H1 (cell line): ENCODE results near the gene PLA2G1B. TPM values are rescaled to one million over a fixed set of nuclear protein-coding genes. Genes with fewer than 3 reads are reported as not detected.

Experiments
- CTCF ChIA-PET: fragments of 300-600 bp; sonication (Branson Sonifier 250); formaldehyde crosslinking; loops from one replicate; lab custom pipeline; 2021; ENCODE audit not compliant: partially characterized antibody; lab: Charles Lee
- POLR2A ChIA-PET: fragments of 300-600 bp; sonication (Branson Sonifier 250); formaldehyde crosslinking; loops from one replicate; lab custom pipeline; 2021; ENCODE audit warnings: inconsistent platforms; ENCODE audit not compliant: partially characterized antibody; lab: Charles Lee
- DNase-seq, 2 experiments: peaks; one replicate each; pipeline versions ENCODE4 v3.0.0 to v3.0.0-alpha.2; 2010 to 2022; ENCODE audit warnings: low spot score in 2 of 2, low read depth in 1 of 2, mixed read lengths in 1 of 2
- FAIRE-seq: peaks from 2 replicates; lab custom pipeline; 2011; peaks lifted over from hg19 to GRCh38; lab: Jason Lieb, UNC
- H2AFZ ChIP-seq: 2 replicates; pipeline ENCODE4 v1.8.1; 2012; ENCODE audit warnings: low read length, inconsistent platforms
- H2AK5ac ChIP-seq: 2 replicates; pipeline ENCODE4 v1.6.1; 2013; ENCODE audit warnings: low read depth, low read length
- H2BK120ac ChIP-seq: replicated peaks from 2 replicates; pipeline ENCODE3; 2013; ENCODE audit warnings: low read depth, low read length, inconsistent platforms
- H2BK12ac ChIP-seq: 2 replicates; pipeline ENCODE4 v1.6.1; 2013; ENCODE audit warnings: low read depth, low read length
- H2BK15ac ChIP-seq: 2 replicates; pipeline ENCODE4 v1.6.1; 2013; ENCODE audit warnings: low read length
- H2BK20ac ChIP-seq: 2 replicates; pipeline ENCODE4 v1.6.1; 2013; ENCODE audit warnings: low read length
- H2BK5ac ChIP-seq: 2 replicates; pipeline ENCODE4 v1.6.1; 2013; ENCODE audit warnings: low read depth, low read length
- H3K14ac ChIP-seq: 2 replicates; pipeline ENCODE4 v1.6.1; 2013; ENCODE audit warnings: inconsistent platforms; ENCODE audit not compliant: insufficient read length
- H3K18ac ChIP-seq: 2 replicates; pipeline ENCODE4 v1.6.1; 2013; ENCODE audit warnings: low read length; ENCODE audit errors: extremely low read depth
- H3K23ac ChIP-seq: 2 replicates; pipeline ENCODE4 v1.6.1; 2013; ENCODE audit warnings: inconsistent platforms; ENCODE audit not compliant: insufficient read length
- H3K23me2 ChIP-seq: 2 replicates; pipeline ENCODE4 v1.6.1; 2013; ENCODE audit warnings: low read depth, low read length
- H3K27ac ChIP-seq: 2 replicates; pipeline ENCODE4 v1.6.1; 2011; ENCODE audit warnings: low read depth, low read length, inconsistent platforms
- H3K27me3 ChIP-seq, 4 experiments: replicated peaks in 1 of 4; 1 replicate in 1 of 4; 2 replicates in 3 of 4; pipeline versions ENCODE4 v1.6.1 to v1.8.1; 2011 to 2013; ENCODE audit warnings: low read length in 3 of 4, mild to moderate bottlenecking in 3 of 4, inconsistent platforms in 2 of 4, mixed read lengths in 2 of 4, moderate library complexity in 1 of 4; ENCODE audit not compliant: control insufficient read depth in 3 of 4, insufficient read depth in 3 of 4; ENCODE audit errors: extremely low read depth in 1 of 4
- H3K36me3 ChIP-seq, 4 experiments: 2 replicates each; pipeline versions ENCODE4 v1.6.1 to v1.8.1; 2011 to 2013; ENCODE audit warnings: mild to moderate bottlenecking in 4 of 4, low read length in 3 of 4, moderate library complexity in 2 of 4, control low read depth in 1 of 4, inconsistent platforms in 1 of 4; ENCODE audit not compliant: insufficient read depth in 4 of 4, control insufficient read depth in 2 of 4
- H3K4ac ChIP-seq: replicated peaks from 2 replicates; pipeline ENCODE3; 2013; ENCODE audit warnings: low read length, low read depth, mixed read lengths, inconsistent platforms; ENCODE audit not compliant: insufficient read length
- H3K4me1 ChIP-seq, 4 experiments: replicated peaks in 1 of 4; 1 replicate in 1 of 4; 2 replicates in 3 of 4; pipeline versions ENCODE4 v1.6.1 to v1.8.1; 2011 to 2013; ENCODE audit warnings: low read length in 3 of 4, inconsistent platforms in 2 of 4, mixed read lengths in 1 of 4; ENCODE audit not compliant: insufficient read depth in 4 of 4, control insufficient read depth in 3 of 4
- H3K4me2 ChIP-seq, 2 experiments: 2 replicates each; pipeline versions ENCODE4 v1.6.1 to v1.8.1; 2011 to 2013; ENCODE audit warnings: low read depth in 2 of 2, low read length in 2 of 2, control low read depth in 1 of 2, inconsistent platforms in 1 of 2, mild to moderate bottlenecking in 1 of 2; ENCODE audit not compliant: insufficient read depth in 1 of 2
- H3K4me3 ChIP-seq, 4 experiments: fragments of 200-600, 300-600 bp in 1 of 4; sonication (generic), shearing (Covaris generic), sonication (Bioruptor Twin) in 1 of 4; 2 replicates each; pipeline versions ENCODE4 v1.5.1 to v1.8.1; 2011 to 2016; ENCODE audit warnings: low read length in 4 of 4, low read depth in 3 of 4, control low read depth in 2 of 4, inconsistent platforms in 2 of 4, mild to moderate bottlenecking in 2 of 4, mixed read lengths in 1 of 4, moderate library complexity in 1 of 4; ENCODE audit not compliant: insufficient read depth in 2 of 4; ENCODE audit errors: extremely low read depth in 1 of 4
- H3K56ac ChIP-seq: replicated peaks from 2 replicates; pipeline ENCODE3; 2013; ENCODE audit warnings: low read depth, mild to moderate bottlenecking, mixed read lengths, low read length, inconsistent platforms; ENCODE audit not compliant: insufficient read length
- H3K79me1 ChIP-seq: 2 replicates; pipeline ENCODE4 v1.6.1; 2013; ENCODE audit warnings: low read depth, low read length, control low read depth
- H3K79me2 ChIP-seq, 2 experiments: 2 replicates each; pipeline versions ENCODE4 v1.6.1 to v1.8.1; 2012 to 2013; ENCODE audit warnings: low read length in 2 of 2, mild to moderate bottlenecking in 2 of 2, inconsistent platforms in 1 of 2; ENCODE audit not compliant: insufficient read depth in 2 of 2, control insufficient read depth in 1 of 2
- H3K9ac ChIP-seq, 4 experiments: replicated peaks in 1 of 4; 1 replicate in 1 of 4; 2 replicates in 3 of 4; pipeline versions ENCODE4 v1.6.1 to v1.8.1; 2011 to 2013; ENCODE audit warnings: low read depth in 3 of 4, low read length in 3 of 4, control low read depth in 2 of 4, mild to moderate bottlenecking in 2 of 4, moderate library complexity in 2 of 4, inconsistent platforms in 1 of 4; ENCODE audit errors: extremely low read depth in 1 of 4
- H3K9me3 ChIP-seq, 2 experiments: 2 replicates each; pipeline versions ENCODE4 v1.6.1 to v1.8.1; 2012 to 2013; ENCODE audit warnings: mild to moderate bottlenecking in 2 of 2, moderate library complexity in 2 of 2, control low read depth in 1 of 2, inconsistent platforms in 1 of 2, low read depth in 1 of 2, low read length in 1 of 2, mixed read lengths in 1 of 2; ENCODE audit not compliant: insufficient read depth in 2 of 2
- H4K20me1 ChIP-seq, 2 experiments: replicated peaks in 1 of 2; 2 replicates each; pipeline versions ENCODE3 to v1.8.1; 2011 to 2013; ENCODE audit warnings: inconsistent platforms in 2 of 2, low read length in 2 of 2, mild to moderate bottlenecking in 1 of 2; ENCODE audit not compliant: insufficient read depth in 2 of 2, control insufficient read depth in 1 of 2
- H4K5ac ChIP-seq: 2 replicates; pipeline ENCODE4 v1.6.1; 2013; ENCODE audit warnings: low read length, low read depth, mixed read lengths, inconsistent platforms; ENCODE audit not compliant: insufficient read length
- H4K8ac ChIP-seq: 2 replicates; pipeline ENCODE4 v1.8.0; 2013; ENCODE audit warnings: mild to moderate bottlenecking, moderate library complexity, low read length, inconsistent platforms; ENCODE audit not compliant: insufficient read depth; ENCODE audit errors: extremely low read depth
- H4K91ac ChIP-seq: replicated peaks from 2 replicates; pipeline ENCODE3; 2013; ENCODE audit warnings: low read length, mixed read lengths, inconsistent platforms; ENCODE audit not compliant: insufficient read length
- CEBPB ChIP-seq: IDR thresholded peaks from 2 replicates; pipeline ENCODE4 v1.6.1; 2012; ENCODE audit warnings: low read depth, low read length
- CHD2 ChIP-seq: IDR thresholded peaks from 2 replicates; pipeline ENCODE4 v1.6.1; 2012; ENCODE audit warnings: low read length, improper control_type of control experiment
- CREB1 ChIP-seq: IDR thresholded peaks from 2 replicates; pipeline ENCODE4 v1.6.1; 2012; ENCODE audit warnings: inconsistent platforms
- EP300 ChIP-seq, 2 experiments: IDR thresholded peaks; 1 replicate in 1 of 2; 2 replicates in 1 of 2; pipeline ENCODE4 v1.6.1; 2011 to 2012; ENCODE audit warnings: low read depth in 2 of 2, low read length in 2 of 2, mild to moderate bottlenecking in 2 of 2, borderline replicate concordance in 1 of 2, inconsistent platforms in 1 of 2, moderate library complexity in 1 of 2
- FOSL1 ChIP-seq: IDR thresholded peaks from 2 replicates; pipeline ENCODE4 v1.6.1; 2011; ENCODE audit warnings: mild to moderate bottlenecking, low read depth, low read length, moderate library complexity; ENCODE audit not compliant: insufficient read depth
- KDM1A ChIP-seq: fragments of 200-600, 300-600 bp; sonication (generic); IDR thresholded peaks from 2 replicates; pipeline ENCODE4 v1.7.1; 2016; ENCODE audit warnings: mild to moderate bottlenecking, low read length, borderline replicate concordance
- MAFK ChIP-seq: IDR thresholded peaks from 2 replicates; pipeline ENCODE4 v1.6.1; 2012; ENCODE audit warnings: low read depth, mild to moderate bottlenecking, improper control_type of control experiment, low read length
- NRF1 ChIP-seq: IDR thresholded peaks from 2 replicates; pipeline ENCODE4 v1.6.1; 2011; ENCODE audit warnings: mild to moderate bottlenecking, low read depth, low read length, improper control_type of control experiment
- PHF8 ChIP-seq: fragments of 200-600 bp; sonication (generic); conservative IDR thresholded peaks from 2 replicates; pipeline ENCODE4 v1.7.1; 2012; ENCODE audit warnings: low read depth, mild to moderate bottlenecking, inconsistent platforms, low read length, moderate library complexity
- POLR2A ChIP-seq, 2 experiments: IDR thresholded peaks; 1 replicate in 1 of 2; 2 replicates in 1 of 2; pipeline ENCODE4 v1.6.1; 2011; ENCODE audit warnings: low read depth in 2 of 2, low read length in 2 of 2, mild to moderate bottlenecking in 2 of 2; ENCODE audit errors: control extremely low read depth in 1 of 2
- RBBP5 ChIP-seq: IDR thresholded peaks from 2 replicates; pipeline ENCODE4 v1.7.1; 2012; ENCODE audit warnings: low read depth, mild to moderate bottlenecking, inconsistent platforms, low read length, moderate library complexity, borderline replicate concordance
- TAF7 ChIP-seq: optimal IDR thresholded peaks from 2 replicates; pipeline ENCODE3; 2011; ENCODE audit warnings: low read depth, mild to moderate bottlenecking, inconsistent platforms, low read length, moderate library complexity, borderline replicate concordance
- WGBS, 2 experiments: shearing (Covaris generic) in 1 of 2; methylation state at CpG; one replicate each; pipeline versions ENCODE4 v1.1.6 to v1.1.7; 2013 to 2015; ENCODE audit warnings: low lambda C conversion rate in 2 of 2, mixed read lengths in 2 of 2, inconsistent platforms in 1 of 2, low coverage in 1 of 2, missing lambda C conversion rate in 1 of 2; ENCODE audit not compliant: insufficient replicate concordance in 2 of 2, insufficient coverage in 1 of 2, insufficient read length in 1 of 2; ENCODE audit errors: extremely low coverage in 1 of 2, missing lambda C conversion rate in 1 of 2; 5-methylcytosine and 5-hydroxymethylcytosine counted together
- polyA plus RNA-seq, 7 experiments: library from polyadenylated mRNA; depleted of rRNA in 3 of 7; stranded (reverse) in 5 of 7; unstranded in 2 of 7; fragments of >200 nt in 5 of 7; fragments of 200-250 nt in 2 of 7; gene quantifications; 1 replicate in 5 of 7; 2 replicates in 1 of 7; 4 replicates in 1 of 7; pipeline versions ENCODE4 v1.2.1 to v1.2.3, GENCODE V29; 2011 to 2013; ENCODE audit warnings: missing spikeins in 2 of 7, mixed read lengths in 2 of 7
- total RNA-seq: library from RNA; stranded (reverse); fragmentation: NEBNext Ultra II Directional; extraction: Animal tissue kit (Norgen Biotek cat#: 25700); gene quantifications from 2 replicates; pipeline ENCODE4 v1.2.1, GENCODE V29; 2021

Gene PLA2G1B
- total and polyA plus RNA-seq, 2 of the 8 experiments (the other 6 are each of a cell fraction or from before 2014, with no cell fraction given): not detected

DNA sequence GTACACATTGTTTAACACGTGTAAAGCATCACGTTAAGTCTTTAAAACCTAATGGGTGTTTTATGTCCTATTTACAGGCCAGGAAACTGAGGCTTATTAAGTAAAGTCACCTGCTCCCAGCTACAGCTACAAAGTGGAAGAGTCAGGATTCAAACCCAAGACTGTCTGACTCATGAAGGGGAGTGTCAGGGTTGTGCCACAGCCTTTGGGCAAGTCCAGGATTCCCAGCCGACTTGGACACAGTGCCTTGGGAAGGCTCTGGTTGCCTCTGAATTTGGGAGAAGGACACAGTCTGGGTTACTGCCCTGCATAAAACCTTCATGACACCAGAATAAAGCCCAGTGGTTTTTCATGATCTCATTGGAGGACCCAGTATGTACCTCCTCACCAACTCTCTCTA, 43.2 kb downstream of the PLA2G1B start:
- H3K79me2 ChIP-seq: no peaks in the 10 kb centered on the region
- H3K9me3 ChIP-seq: 0 out of 4 replicates have a peak, but pooled peaks cover 0 to under 1% of the 10 kb centered on the region in 2 experiments
- H4K91ac ChIP-seq: no peak overlapping the region
- H3K79me1 ChIP-seq: no peaks in the 10 kb centered on the region
- no peak overlapping the region for H2AFZ ChIP-seq
- DNase-seq (no peak), FAIRE-seq (no peak)
- no peaks in the 10 kb centered on the region for H4K20me1 ChIP-seq
- no peak overlapping the region for H3K56ac ChIP-seq
- no peak overlapping the region for H3K27ac ChIP-seq
- H2AK5ac ChIP-seq: no peak overlapping the region
- H3K4ac ChIP-seq: no peak overlapping the region
- no peak overlapping the region for H3K14ac ChIP-seq
- no peak overlapping the region for H3K4me3 ChIP-seq
- H3K23ac ChIP-seq: no peak overlapping the region
- no peak overlapping the region; the same call in 1 of the 2 replicates for H2BK15ac ChIP-seq
- H3K27me3 ChIP-seq: no peaks in the 10 kb centered on the region
- CTCF ChIA-PET: interaction anchor here (0.8 to 8.9 kb wide), 6 partner anchors 15 to 55 kb away, joined by 3 to 91 read pairs (median 4); partner anchors contain the start of gene SIRT4
- no peak overlapping the region for H4K5ac ChIP-seq
- no peak for TF ChIP-seq EP300 (IDR thresholded peaks at IDR 0.05; ENCODE audit: borderline replicate concordance in 1 of 2, low read depth in 2 of 2, low read length in 2 of 2)
- no peak for TF ChIP-seq KDM1A
- TF ChIP-seq PHF8: no peak
- TF ChIP-seq FOSL1: no peak
- TF ChIP-seq MAFK: no peak
- TF ChIP-seq CHD2: no peak
- no peak for TF ChIP-seq POLR2A (IDR thresholded peaks at IDR 0.05; ENCODE audit: control extremely low read depth in 1 of 2, low read depth in 2 of 2, low read length in 2 of 2)
- no peak for TF ChIP-seq TAF7
- TF ChIP-seq NRF1: no peak
- TF ChIP-seq CEBPB: no peak
- TF ChIP-seq RBBP5: no peak
- no peak for TF ChIP-seq CREB1
- WGBS, 2 experiments: 88% methylated on average over 3 of the region's 3 CpGs; no CpG with 5 or more reads in 1 of the 2 experiments
- no peak overlapping the region for H2BK12ac ChIP-seq
- POLR2A ChIA-PET: interaction anchor here (1.3 to 67.0 kb wide), 5 partner anchors 7 to 176 kb away, joined by 3 to 4270 read pairs (median 5); partner anchors contain the start of genes GCN1, PXN, RNU4-1 and RNU4-2
- no peak overlapping the region for H2BK5ac ChIP-seq
- no peak overlapping the region for H3K18ac ChIP-seq
- no peak overlapping the region for H3K4me2 ChIP-seq
- no peak overlapping the region for H4K8ac ChIP-seq
- H2BK20ac ChIP-seq: no peak overlapping the region
- H3K36me3 ChIP-seq: no peaks in the 10 kb centered on the region
- H3K4me1 ChIP-seq: peaks cover 0 to 3% (median 1%) of the 10 kb centered on the region in 4 experiments; a peak in 2 of 7 replicates
- H3K23me2 ChIP-seq: no peaks in the 10 kb centered on the region; the same call in 1 of the 2 replicates
- no peak overlapping the region for H3K9ac ChIP-seq
- no peak overlapping the region for H2BK120ac ChIP-seq
